Neural progenitor cell (in vitro differentiated cells): ENCODE data around the gene PPP1R15B.

ENCODE experiments used
- EZH2 ChIP-seq: fragments of 200-600 bp; sonication (generic); IDR thresholded peaks from 2 replicates; pipeline ENCODE4 v1.6.1; 2017; ENCODE audit warnings: antibody characterized with exemption, mild to moderate bottlenecking, moderate library complexity
- TF ChIP-seq, protein P1 (sequence below): fragments of 200-600 bp; sonication (generic); IDR thresholded peaks from 2 replicates; pipeline ENCODE4 v1.5.1; 2017; ENCODE audit warnings: antibody characterized with exemption, mild to moderate bottlenecking

- TF ChIP-seq, protein P1, sequence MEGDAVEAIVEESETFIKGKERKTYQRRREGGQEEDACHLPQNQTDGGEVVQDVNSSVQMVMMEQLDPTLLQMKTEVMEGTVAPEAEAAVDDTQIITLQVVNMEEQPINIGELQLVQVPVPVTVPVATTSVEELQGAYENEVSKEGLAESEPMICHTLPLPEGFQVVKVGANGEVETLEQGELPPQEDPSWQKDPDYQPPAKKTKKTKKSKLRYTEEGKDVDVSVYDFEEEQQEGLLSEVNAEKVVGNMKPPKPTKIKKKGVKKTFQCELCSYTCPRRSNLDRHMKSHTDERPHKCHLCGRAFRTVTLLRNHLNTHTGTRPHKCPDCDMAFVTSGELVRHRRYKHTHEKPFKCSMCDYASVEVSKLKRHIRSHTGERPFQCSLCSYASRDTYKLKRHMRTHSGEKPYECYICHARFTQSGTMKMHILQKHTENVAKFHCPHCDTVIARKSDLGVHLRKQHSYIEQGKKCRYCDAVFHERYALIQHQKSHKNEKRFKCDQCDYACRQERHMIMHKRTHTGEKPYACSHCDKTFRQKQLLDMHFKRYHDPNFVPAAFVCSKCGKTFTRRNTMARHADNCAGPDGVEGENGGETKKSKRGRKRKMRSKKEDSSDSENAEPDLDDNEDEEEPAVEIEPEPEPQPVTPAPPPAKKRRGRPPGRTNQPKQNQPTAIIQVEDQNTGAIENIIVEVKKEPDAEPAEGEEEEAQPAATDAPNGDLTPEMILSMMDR = no peak
- TF ChIP-seq EZH2 = no peak
Observed at GRCh38 chr1:204407295-204407971, 4.2 kb downstream of the PPP1R15B start.
